ENCODE data around the gene TPT1. TPM values are rescaled to one million over a fixed set of nuclear protein-coding genes. Genes with fewer than 3 reads are reported as not detected.

Gene TPT1
- total and polyA plus RNA-seq, 9 of the 15 experiments (the other 6 are each of a cell fraction or from before 2014, with no cell fraction given), result 602 to 2,508 (median 1,784) TPM

GRCh38 chr13:45373162-45373547 is 32.2 kb upstream of the TPT1 start (continued):
- TF ChIP-seq ZNF639 (CRISPR knock-in tag; conservative IDR thresholded peaks at IDR 0.05 in 1 of 2, IDR thresholded peaks at IDR 0.05 in 1 of 2) (no peak), BRF2 (IDR thresholded peaks at IDR 0.05; ENCODE audit: borderline replicate concordance, insufficient read depth, insufficient read length) (no peak), ATF7 (IDR thresholded peaks at IDR 0.05) (0 out of 2 replicates have a peak, but pooled peaks have one; percentile 14), THRB (CRISPR knock-in tag; conservative IDR thresholded peaks at IDR 0.05) (no peak), ZNF668 (CRISPR knock-in tag; IDR thresholded peaks at IDR 0.05) (no peak), ZMIZ1 (IDR thresholded peaks at IDR 0.05; ENCODE audit: low read depth in 2 of 2, low read length in 2 of 2) (no peak), ZBTB11 (CRISPR knock-in tag; IDR thresholded peaks at IDR 0.05) (no peak), L3MBTL2 (IDR thresholded peaks at IDR 0.05) (0 out of 2 replicates have a peak, but pooled peaks have one; percentile 16), ADNP (tag; IDR thresholded peaks at IDR 0.05) (no peak), MTA2 (IDR thresholded peaks at IDR 0.05; ENCODE audit: low read depth) (0 out of 2 replicates have a peak, but pooled peaks have one; percentile 15), ZNF511 (CRISPR knock-in tag; IDR thresholded peaks at IDR 0.05) (no peak), MTF1 (CRISPR knock-in tag; IDR thresholded peaks at IDR 0.05; ENCODE audit: borderline replicate concordance) (no peak), ZFPM2 (CRISPR knock-in tag; IDR thresholded peaks at IDR 0.05) (no peak), ESRRA (IDR thresholded peaks at IDR 0.05; ENCODE audit: borderline replicate concordance, low read depth) (peak; percentile 57), NCOR1 (IDR thresholded peaks at IDR 0.05) (peak; percentile 38; the same call in 1 of the 2 replicates)
